Transverse colon (tissue), 4 donors: ENCODE data around the gene C4B.

Experiments used
- EP300 ChIP-seq: sonication (generic); formaldehyde crosslinking; IDR thresholded peaks from one replicate; pipeline ENCODE4 v1.6.1; 2017; ENCODE audit warnings: antibody characterized with exemption, low read depth
- POLR2A ChIP-seq: fragments of 450-650 bp; IDR thresholded peaks from one replicate; pipeline ENCODE4 v1.6.1; 2016; ENCODE audit warnings: antibody characterized with exemption, mild to moderate bottlenecking, moderate library complexity
- POLR2AphosphoS5 ChIP-seq, 3 donors: sonication (generic); formaldehyde crosslinking; IDR thresholded peaks; one replicate each; pipeline ENCODE4 v1.6.1; 2016; ENCODE audit warnings: antibody characterized with exemption in 3 of 3
- TF ChIP-seq, protein P1 (sequence below), 5 experiments: fragments of 200-600 bp in 3 of 5; fragments of 450-650 bp in 2 of 5; sonication (generic) in 3 of 5; IDR thresholded peaks; 1 replicate in 2 of 5; 2 replicates in 3 of 5; pipeline ENCODE4 v1.5.1; 2016 to 2017; ENCODE audit warnings: antibody characterized with exemption in 5 of 5, inconsistent platforms in 3 of 5, mild to moderate bottlenecking in 2 of 5, moderate library complexity in 1 of 5

DNA sequence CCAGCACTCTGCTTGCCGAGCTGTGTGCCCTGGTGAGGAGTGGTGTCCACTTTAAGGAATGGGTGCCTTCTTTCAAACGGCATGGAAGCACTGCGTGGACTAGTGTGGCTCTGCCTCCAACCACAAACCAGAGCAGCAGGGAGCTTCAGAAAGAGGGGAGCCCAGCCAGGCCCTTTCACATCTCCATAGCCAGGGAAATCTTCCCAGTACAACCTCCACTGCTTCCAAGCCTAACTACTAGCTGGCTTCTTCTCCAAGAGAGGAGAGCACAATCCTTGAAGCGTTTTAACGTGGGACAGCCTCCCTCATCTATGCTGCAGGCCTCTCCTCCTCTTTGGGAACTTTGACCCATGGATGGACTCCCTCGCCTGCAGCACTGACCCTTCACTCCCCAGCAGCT is 67.9 kb downstream of the C4B start:
- TF ChIP-seq, protein P1, sequence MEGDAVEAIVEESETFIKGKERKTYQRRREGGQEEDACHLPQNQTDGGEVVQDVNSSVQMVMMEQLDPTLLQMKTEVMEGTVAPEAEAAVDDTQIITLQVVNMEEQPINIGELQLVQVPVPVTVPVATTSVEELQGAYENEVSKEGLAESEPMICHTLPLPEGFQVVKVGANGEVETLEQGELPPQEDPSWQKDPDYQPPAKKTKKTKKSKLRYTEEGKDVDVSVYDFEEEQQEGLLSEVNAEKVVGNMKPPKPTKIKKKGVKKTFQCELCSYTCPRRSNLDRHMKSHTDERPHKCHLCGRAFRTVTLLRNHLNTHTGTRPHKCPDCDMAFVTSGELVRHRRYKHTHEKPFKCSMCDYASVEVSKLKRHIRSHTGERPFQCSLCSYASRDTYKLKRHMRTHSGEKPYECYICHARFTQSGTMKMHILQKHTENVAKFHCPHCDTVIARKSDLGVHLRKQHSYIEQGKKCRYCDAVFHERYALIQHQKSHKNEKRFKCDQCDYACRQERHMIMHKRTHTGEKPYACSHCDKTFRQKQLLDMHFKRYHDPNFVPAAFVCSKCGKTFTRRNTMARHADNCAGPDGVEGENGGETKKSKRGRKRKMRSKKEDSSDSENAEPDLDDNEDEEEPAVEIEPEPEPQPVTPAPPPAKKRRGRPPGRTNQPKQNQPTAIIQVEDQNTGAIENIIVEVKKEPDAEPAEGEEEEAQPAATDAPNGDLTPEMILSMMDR (IDR thresholded peaks at IDR 0.05), result no peak
- no peak for TF ChIP-seq EP300
- TF ChIP-seq POLR2AphosphoS5 (IDR thresholded peaks at IDR 0.05), result no peak
- TF ChIP-seq POLR2A, result no peak
